GM21723 (cell line): ENCODE measurements around the gene NOTCH1.
A peak's percentile ranks its signal among the peaks of the same experiment; 100 is the strongest.
"Not testable (repeated sequence)": the region's sequence is repeated elsewhere in the genome, so short reads cannot be mapped to it uniquely, and the experiment has no call there.

Experiments used
- ATAC-seq: cut with Tn5 transposase; IDR thresholded peaks from one replicate; pipeline ENCODE4 v1.9.1; 2021; ENCODE audit warnings: mild to moderate bottlenecking, moderate library complexity; ENCODE audit not compliant: unreplicated experiment

The NOTCH1 gene

DNA sequence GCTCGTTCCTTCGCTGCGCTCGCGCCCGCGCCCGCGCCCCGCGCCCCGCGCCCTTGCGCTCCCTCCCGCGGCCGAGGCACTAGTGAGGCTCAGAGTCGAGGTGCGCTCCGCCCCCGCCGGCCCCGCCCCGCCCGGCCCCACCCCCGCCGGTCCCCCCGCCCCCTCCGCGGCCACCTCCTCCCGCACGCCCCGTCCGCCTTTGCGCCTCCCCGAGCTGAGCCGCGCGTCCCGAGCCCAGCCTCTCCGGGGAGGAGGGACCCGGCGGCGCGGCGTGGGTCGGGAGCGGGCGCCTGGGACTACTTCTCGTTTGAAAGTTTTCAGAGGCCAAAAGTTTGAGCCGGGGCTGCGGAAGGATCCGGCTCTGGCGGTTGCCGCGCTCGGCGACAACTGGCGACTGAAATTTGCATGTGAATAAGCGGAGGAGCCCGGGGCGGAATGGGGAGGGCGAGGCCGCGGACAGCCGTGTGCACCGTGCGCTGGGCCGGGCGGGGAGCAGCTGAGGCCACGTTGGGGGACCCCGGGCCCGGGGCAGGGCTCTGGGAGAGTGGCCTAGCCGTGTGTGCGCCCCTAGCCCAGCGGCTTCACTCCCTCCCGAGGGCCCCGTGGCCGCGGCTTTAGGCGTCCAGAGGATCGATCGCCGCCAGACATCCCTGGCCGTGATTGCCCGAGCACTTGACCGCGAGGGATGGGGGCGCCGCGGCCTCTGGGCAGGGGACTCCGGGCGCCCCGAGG is at the start of gene NOTCH1:
TSS of gene NOTCH1 (minus strand) at position 84 of the 732 bp plus-strand sequence. CDS start 262 bp downstream, outside the sequence.
- peak; percentile 59 for ATAC-seq

DNA sequence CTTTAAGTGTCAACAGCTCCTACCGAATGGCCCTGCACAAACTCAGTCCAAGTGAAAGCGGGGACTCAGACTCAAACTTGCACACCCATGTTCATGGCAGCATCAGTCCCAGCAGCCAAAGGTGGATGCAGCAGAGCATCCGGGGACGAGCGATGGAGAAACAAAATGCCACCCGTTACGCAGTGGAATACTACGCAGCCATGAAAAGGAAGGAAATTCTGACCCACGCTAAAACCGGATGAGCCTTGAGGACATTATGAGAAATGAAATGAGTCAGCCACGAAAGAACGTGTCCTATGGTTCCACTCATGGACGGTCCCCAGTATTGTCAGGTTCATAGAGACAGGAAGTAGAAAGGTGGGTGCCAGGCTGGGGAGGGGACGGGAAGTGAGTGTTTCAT is 48.6 kb upstream of the NOTCH1 start:
- ATAC-seq, result no peak

- ATAC-seq, result no peak
Measured at GRCh38 chr9:136593581-136593980, 47.7 kb upstream of the NOTCH1 start.

- ATAC-seq, result no peak
Measured at GRCh38 chr9:136592666-136593065, 46.8 kb upstream of the NOTCH1 start.

DNA sequence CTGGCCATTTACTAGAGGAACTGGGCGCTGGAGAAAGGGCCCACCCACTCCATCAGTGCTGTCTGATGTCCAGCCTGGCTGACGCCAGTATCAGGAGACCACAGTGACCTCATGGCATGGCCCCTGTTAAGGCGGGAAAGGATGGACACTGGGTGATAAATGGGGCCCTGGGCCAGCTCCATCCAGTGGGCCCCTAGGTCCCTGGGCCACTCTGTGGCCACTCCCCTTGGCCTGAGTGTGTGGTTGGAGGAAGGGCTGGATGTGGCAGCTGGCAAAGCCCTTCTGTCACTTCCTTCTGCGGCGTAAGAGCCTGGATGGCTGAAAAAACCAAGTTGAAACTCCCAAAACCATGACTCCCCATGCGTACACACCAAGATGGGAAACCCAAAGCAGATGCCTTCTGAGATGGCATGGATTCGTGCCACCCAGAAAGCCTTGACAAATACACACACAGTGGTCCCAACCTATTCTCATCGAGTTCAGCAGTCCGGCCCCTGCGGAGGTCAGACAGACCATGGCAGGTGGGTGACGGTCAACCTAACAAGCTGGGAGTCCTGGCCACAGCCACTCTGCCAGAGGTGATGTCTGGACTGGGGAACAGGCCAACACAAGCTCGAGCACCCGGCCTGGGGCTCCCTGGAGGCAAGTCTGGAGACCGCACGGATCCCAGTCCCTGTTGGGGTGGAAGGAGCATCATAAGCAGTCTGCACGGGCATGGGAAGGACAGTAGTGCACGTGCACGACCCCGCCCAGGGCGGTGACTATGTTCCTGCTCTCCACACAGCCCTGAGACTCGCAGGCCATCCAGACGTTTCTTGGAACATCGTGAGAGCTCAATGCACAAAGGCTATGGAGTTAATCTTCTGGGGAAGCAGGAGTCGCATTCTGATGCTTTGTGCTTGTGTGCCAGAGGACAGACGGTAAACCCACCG is 45.2 kb upstream of the NOTCH1 start:
- ATAC-seq, result no peak

- no peak for ATAC-seq
Measured at GRCh38 chr9:136589766-136590763, 44.2 kb upstream of the NOTCH1 start.

DNA sequence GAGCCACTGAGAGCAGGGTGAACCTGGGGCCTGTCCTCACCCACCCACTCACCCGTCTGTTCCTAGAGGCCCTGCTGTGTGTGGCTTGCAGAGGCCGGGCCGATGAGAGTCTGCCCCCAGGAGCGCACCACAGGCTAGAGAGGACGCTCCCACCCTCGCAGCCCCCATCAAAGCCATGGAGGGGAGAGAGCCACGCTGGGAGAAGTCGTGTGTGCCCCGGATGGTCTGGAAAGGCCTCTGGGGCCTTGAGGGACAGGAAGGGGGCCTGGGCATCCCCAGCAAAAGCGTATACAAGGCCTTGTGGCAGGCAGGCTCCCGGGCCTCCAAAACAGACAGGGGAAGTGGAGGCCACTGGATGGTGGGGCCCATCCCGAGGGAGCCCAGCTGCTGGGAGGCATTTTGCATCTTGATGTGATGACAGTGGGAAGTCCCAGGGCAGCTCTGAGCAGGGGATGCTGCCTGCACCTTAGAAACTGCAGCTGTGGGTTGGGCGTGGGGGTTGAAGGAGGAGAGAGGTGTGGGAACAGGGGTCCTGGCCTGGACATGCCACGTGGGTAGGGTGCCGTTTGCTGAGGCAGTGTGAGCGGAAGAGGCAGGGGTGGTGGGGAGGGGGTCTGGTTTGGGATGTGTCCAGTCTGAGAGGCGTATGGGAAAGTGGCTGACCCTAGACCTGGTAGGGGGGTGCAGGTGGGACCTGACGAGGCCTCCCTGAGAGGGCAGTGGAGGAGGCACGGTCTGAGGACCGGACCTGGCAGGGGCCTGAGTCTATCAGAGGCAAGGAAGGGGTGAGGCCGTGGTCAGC is 43.0 kb upstream of the NOTCH1 start:
- ATAC-seq, result no peak

GRCh38 chr9:136587944-136588662 is 42.3 kb upstream of the NOTCH1 start:
- ATAC-seq, result no peak

DNA sequence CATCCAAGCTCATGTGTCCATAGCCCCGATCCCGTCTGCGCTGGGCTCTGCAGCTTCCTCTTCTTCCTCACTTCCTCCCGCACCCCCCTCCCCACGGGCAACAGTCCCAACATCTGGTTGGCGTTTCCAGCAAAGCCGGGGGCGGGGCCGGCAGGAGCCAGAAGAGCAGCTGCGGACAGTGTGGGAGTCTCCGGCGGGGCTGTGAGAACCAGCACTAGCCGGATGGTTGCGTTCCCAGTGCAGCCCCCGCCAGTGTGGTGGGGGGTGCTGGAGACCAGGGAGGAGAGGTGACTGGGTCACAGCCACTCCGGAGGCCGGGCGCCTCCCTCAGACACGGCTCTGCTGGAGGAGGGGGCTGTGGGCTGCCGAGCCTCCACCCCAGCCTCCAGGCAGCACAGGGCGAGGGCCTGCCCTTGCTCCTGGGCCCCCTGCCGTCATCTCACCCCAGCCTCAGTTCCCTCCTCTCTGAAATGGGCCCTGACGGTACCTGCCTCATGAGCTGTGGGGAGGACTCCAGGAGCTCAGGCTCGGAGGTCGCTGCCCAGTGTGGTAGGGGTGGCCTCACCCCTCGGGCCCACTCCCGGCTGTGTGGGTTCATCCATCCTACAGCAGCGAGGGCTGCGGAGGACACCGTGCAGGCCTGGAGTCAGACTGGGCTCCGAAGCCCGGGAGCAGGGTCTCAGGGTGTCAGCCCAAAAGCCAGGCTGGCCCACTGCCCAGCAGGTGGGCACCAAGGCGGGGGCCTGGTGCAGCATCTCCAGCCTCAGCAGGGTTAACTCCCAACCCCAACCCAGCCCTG is 41.5 kb upstream of the NOTCH1 start:
- ATAC-seq, result no peak

DNA sequence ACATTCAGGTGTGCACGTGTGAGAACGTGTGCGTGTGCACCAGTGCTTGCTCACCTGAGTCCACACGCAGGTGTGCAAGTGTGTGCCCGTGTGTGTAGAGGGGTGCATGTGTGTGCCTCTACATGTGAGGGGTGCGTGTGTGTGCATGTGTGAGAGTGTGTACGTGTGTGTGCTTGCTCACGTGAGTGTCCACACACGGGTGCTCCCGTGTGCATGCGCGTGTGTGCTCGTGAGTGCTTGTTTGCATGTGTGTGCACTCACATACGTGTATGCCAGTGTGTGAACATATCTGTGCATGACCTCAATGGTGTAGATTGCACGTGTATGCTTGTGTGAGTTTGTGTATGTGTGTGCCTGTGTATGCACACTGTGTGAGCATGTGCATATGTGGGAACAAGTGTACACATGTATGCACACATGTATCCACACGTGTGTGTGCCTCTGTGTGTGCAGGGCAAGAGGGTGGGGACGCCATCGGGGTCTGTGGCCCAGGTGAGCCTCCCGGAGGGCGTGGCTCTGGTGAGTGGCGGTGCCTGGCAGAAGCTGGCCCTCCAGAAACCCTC is 40.6 kb upstream of the NOTCH1 start:
- no peak for ATAC-seq

- ATAC-seq, result no peak
Measured at GRCh38 chr9:136585531-136586120, 39.8 kb upstream of the NOTCH1 start.

GRCh38 chr9:136584934-136585333 is 39.1 kb upstream of the NOTCH1 start:
- ATAC-seq, result no peak

GRCh38 chr9:136584401-136584932 is 38.6 kb upstream of the NOTCH1 start:
- no peak for ATAC-seq

DNA sequence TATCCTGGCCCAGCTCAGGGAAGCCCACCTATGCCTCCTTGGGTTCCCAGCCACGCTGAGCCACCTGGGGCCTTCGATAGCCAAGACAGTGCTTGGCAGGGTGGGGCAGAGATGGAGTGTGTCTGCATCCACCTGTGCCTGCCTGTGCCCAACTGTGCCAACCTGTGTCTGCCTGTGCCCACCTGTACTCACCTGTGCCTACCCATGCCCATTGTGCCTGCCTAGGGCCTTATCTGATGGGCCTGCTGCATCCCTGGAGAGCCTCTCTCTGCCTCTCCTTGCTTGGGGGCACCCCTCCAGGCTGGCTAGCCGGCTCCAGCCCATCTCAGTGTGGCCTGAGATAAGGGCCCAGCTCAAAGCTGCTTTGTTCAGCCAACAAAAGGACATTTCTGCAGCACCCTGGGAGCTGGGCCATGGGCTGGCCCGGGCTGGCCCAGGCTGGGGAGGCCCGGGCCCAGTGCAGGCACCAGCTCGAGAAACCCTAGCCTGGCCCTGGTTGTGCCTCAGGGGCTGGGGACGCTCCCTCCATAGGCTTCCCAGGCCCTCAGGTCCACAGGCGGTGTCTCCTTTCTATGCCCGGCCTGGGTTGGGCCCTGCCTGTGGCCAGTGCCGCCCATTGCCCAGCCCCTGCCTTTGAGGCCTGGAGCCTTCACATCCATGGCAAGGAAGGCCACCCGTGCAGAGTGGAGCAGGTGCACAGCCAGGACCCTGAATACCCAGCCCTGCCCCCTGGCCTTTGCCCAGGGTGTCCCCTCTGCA is 37.3 kb upstream of the NOTCH1 start:
- ATAC-seq, result no peak

DNA sequence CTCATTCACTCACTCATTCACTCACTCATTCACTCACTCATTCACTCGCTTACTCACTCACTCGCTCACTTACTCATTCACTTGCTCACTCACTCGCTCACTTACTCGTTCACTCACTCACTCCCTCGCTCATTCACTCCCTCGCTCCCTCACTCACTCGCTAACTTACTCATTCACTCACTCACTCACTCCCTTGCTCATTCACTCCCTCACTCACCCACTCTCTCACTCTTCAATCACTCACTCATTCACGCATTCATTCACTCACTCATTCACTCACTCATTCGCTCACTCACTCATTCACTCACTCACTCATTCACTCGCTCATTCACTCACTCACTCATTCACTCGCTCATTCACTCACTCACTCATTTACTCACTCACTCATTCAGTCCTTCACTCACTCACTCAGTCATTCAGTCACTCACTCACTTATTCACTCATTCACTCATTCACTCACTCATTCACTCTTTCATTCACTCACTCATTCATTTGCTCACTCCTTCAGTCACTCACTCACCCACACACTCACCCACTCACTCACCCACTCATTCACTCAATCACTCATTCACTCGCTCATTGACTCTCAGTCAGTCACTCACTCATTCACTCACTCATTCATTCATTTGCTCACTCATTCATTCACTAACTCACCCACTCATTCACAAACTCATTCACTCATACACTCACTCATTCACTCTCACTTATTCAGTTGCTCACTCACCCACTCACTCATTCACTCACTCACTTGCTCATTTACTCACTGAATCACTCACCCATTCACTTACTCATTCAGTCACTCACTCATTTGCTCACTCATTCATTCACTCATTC is 36.0 kb upstream of the NOTCH1 start:
- ATAC-seq, result no peak

DNA sequence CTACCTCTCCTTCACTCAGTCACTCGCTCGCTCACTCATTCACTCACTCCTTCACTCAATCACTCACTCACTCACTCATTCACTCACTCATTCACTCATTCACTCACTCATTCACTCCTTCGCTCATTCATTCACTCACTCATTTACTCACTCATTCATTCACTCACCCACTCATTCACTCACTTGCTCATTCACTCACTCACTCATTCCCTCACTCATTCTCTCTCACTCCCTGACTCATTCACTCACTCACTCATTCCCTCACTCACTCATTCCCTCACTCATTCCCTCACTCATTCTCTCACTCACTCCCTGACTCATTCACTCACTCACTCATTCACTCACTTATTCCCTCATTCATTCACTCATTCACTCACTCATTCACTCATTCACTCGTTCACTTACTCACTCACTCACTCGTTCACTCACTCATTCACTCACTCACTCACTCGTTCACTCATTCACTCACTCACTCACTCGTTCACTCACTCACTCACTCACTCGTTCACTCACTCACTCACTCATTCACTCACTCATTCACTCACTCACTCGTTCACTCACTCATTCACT is 33.9 kb upstream of the NOTCH1 start:
- not testable (repeated sequence) for ATAC-seq
